ENCODE data around the gene CDH13.

DNA sequence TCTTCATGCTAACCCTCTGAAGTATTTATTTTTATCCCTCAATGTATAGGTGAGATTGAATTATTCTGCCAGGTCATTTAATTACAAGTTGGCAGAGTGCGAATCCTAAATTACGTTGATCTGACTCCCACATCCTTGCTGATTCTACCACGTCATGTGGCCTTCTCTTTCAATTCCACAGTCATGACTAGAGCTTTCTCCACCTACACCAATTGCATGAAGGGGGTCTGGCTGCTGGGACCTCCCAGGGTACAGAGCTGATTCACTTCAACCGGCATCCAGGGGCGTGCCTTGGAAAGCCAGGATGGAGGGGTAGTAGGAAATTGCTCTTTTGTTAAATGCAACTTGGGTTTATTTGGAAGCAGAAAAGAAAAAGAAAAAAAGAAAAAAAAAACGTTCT is 41.1 kb upstream of the CDH13 start:
- TF ChIP-seq POLR2AphosphoS5 (IDR thresholded peaks at IDR 0.05) (no peak), POLR2A (IDR thresholded peaks at IDR 0.05) (no peak)
